Thoracic aorta (tissue), 2 donors: ENCODE data around the gene AKIRIN2. TPM values are rescaled to one million over a fixed set of nuclear protein-coding genes. Genes with fewer than 3 reads are reported as not detected.
A peak's percentile ranks its signal among the peaks of the same experiment; 100 is the strongest.
"Not testable (repeated sequence)": the region's sequence is repeated elsewhere in the genome, so short reads cannot be mapped to it uniquely, and the experiment has no call there.

Experiments
- ATAC-seq: fragments of 150-250 bp; one replicate; pipeline ENCODE4 v1.8.0; 2017; ENCODE audit warnings: low read depth; ENCODE audit not compliant: insufficient number of reproducible peaks, low FRiP score
- DNase-seq: peaks from one replicate; pipeline ENCODE4 v3.0.0-alpha.2; 2020; ENCODE audit warnings: low spot score
- H3K27ac ChIP-seq, 2 donors: fragments of 200-600 bp; sonication (generic); 1 replicate in 1 of 2; 2 replicates in 1 of 2; pipeline ENCODE4 v1.5.1; 2016; ENCODE audit warnings: mild to moderate bottlenecking in 2 of 2, moderate library complexity in 2 of 2
- H3K27me3 ChIP-seq: fragments of 200-600 bp; sonication (generic); replicated peaks from 2 replicates; pipeline ENCODE4 v1.6.0; 2016; ENCODE audit warnings: mild to moderate bottlenecking; ENCODE audit not compliant: insufficient read depth
- H3K36me3 ChIP-seq: fragments of 200-600 bp; sonication (generic); one replicate; pipeline ENCODE4 v1.5.1; 2016
- H3K4me1 ChIP-seq, 2 donors: fragments of 200-600 bp; sonication (generic); 1 replicate in 1 of 2; 2 replicates in 1 of 2; pipeline versions ENCODE4 v1.5.1 to v1.6.0; 2016; ENCODE audit warnings: low read depth in 2 of 2, mild to moderate bottlenecking in 1 of 2; ENCODE audit not compliant: control insufficient read depth in 1 of 2
- H3K4me3 ChIP-seq: fragments of 200-600 bp; sonication (generic); 2 replicates; pipeline ENCODE4 v1.5.1; 2016; ENCODE audit warnings: mild to moderate bottlenecking
- H3K9me3 ChIP-seq: fragments of 200-600 bp; sonication (generic); 2 replicates; pipeline ENCODE4 v1.5.1; 2016
- CTCF ChIP-seq: fragments of 200-600 bp; sonication (generic); IDR thresholded peaks from one replicate; pipeline ENCODE4 v1.5.1; 2019; ENCODE audit warnings: antibody characterized with exemption
- total RNA-seq, 2 donors: library from RNA; depleted of rRNA; stranded (reverse); fragments of >200 nt; gene quantifications; one replicate each; pipeline versions ENCODE4 v1.1.0 to v1.2.3, GENCODE V29; 2016

Gene AKIRIN2
- total RNA-seq, 2 donors from 2014 or later = 30.5 to 38.7 TPM

DNA sequence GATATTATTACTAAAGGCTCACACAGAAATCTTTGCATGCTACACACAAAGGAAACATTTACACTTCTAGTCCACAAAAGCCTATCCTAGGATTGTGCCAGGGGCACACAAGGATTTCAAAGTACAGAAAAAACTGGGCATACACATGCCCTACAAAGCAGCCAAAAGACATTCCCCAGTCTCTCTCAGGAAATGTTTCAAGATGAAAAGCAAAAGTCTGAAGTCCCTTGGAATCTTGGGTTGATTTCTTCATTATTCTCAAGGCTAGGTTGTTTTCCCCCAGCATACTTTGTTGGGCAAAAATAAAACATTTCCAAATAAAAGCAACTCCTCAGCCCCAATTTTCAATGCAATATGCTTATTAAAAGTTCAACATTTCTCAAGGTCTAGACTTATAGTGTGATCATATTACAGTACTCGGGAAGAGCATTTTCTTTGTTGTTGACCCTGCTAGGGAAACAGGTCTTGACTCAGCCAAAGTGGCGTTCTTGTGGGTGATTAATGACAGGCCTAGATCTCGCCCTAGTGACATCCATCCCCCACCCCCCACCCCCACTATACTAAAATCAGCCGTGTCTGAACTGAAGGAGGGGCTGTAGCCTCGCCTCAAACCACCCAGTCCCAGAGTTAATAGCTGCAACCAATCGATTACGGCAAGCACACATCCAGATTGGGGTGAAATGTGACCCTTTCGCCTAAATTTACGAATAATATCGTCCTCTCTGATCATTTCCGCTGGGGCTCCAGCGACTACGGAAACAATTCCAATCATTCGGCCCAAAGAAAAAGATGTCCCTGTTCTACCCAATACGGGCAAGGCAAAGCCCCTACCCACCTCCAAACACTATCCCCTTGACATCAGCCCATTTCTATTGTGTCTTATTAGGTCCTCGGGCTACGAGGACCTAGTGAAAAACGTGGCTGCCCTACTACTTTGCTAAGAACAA is 1.4 kb downstream of the AKIRIN2 start:
- no peak for DNase-seq
- no peaks in the 10 kb centered on the region for H3K9me3 ChIP-seq
- peaks cover 19 to 27% of the 10 kb centered on the region in 2 donors for H3K4me1 ChIP-seq
- no peaks in the 10 kb centered on the region for H3K27me3 ChIP-seq
- H3K27ac ChIP-seq = peak overlapping the region; percentile 96 to 98
- peak overlapping the region; percentile 97 for H3K4me3 ChIP-seq
- H3K36me3 ChIP-seq = no peaks in the 10 kb centered on the region
- TF ChIP-seq CTCF = no peak
- ATAC-seq = no peak

DNA sequence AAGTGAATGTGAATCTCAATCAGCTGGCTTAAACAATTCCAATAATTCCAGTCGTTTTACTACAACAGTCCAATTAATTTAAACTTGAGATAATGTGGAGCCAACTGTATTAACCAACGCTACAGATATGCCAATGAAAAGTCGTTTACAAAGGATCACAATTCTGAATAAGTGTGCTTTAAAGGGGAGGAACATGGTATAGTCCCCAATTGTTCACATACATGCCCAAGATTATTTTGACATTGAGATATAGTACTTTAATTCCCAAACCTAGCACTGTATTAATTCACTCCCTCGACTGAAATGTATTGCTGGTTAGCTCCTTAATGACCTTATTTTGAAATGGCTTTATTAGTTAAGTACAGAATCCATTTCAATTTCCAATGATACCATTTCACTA is 2.5 kb downstream of the AKIRIN2 start:
- Histone ChIP-seq H3K36me3 (no peaks in the 10 kb centered on the region), H3K4me1 (peaks cover 21 to 38% of the 10 kb centered on the region in 2 donors), H3K9me3 (no peaks in the 10 kb centered on the region), H3K27ac (no peak overlapping the region), H3K27me3 (no peaks in the 10 kb centered on the region), H3K4me3 (peak overlapping the region; percentile 97)
- no peak for DNase-seq
- TF ChIP-seq CTCF = no peak
- ATAC-seq = no peak

- Histone ChIP-seq H3K9me3 (no peaks in the 10 kb centered on the region), H3K4me3 (peak overlapping the region; percentile 97), H3K27ac (no peak overlapping the region), H3K4me1 (peaks cover 27 to 48% of the 10 kb centered on the region in 2 donors), H3K36me3 (no peaks in the 10 kb centered on the region), H3K27me3 (no peaks in the 10 kb centered on the region)
- TF ChIP-seq CTCF = no peak
- ATAC-seq (no peak), DNase-seq (no peak)
These were observed 3.5 kb downstream of the AKIRIN2 start for GRCh38 chr6:87698547-87699006.

DNA sequence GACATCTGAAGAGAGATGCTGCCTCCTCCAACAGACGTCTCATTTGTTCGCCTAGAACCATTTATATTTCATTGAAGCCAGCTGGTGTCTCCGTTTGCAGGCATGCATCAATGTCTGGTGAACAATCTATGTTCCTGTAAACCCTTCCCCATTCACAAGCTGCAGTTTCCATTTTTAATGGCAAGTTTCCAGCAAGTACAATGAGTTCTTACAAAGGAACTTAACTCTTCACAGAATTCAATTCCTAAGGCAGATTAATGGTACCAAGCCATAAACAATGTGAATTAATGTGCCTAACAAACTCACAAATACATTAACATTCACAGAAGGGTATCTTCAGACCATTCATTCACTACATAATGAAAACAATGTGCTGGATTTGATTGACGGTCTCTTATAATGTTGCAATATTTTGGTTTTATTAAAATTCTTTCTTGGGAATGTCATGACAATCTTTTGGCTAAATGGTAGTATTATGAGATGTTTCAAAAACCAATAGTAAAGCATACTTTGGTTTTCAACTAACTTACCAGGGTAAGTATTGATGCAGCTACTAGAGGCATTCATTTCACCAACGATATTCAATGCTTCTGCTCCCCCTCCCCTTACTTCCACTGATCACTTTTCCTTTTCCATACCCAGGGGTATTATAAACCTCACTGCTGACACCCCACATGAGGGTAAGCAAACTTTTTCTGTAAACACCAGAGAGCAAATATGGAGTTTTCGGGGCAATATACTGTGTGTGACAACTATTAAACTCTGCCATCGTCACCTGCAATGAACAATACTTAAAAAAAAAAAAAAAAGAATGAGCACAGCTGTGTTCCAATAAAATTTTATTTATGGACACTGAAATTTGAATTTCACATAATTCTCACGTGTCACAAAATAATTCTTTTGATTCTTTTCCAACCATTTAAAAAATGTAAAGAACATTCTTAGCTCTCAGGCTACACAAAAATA is 4.2 kb downstream of the AKIRIN2 start:
- Histone ChIP-seq H3K27me3 (no peaks in the 10 kb centered on the region), H3K4me3 (peak overlapping the region; percentile 97), H3K4me1 (peaks cover 27 to 53% of the 10 kb centered on the region in 2 donors), H3K27ac (peak overlapping the region in 1 of 2 donors; percentile 36), H3K36me3 (no peaks in the 10 kb centered on the region), H3K9me3 (no peaks in the 10 kb centered on the region)
- DNase-seq (no peak), ATAC-seq (no peak)
- no peak for TF ChIP-seq CTCF

DNA sequence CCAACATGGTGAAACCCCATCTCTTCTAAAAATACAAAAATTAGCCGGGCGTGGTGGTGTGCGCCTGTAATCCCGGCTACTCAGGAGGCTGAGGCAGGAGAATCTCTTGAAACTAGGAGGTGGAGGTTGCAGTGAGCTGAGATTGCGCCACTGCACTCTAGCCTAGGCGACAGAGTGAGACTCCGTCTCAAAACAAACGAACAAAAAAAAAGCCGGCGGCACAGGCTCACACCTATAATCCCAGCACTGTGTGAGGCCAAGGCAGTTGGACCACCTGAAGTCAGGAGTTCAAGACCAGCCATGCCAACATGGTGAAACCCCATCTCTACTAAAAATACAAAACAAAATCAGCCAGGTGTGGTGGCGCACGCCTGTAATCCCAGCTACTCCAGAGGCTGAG is 5.2 kb downstream of the AKIRIN2 start:
- ATAC-seq, DNase-seq, H3K4me3 ChIP-seq, H3K9me3 ChIP-seq, H3K27ac ChIP-seq, H3K36me3 ChIP-seq, H3K27me3 ChIP-seq: not testable (repeated sequence)
- peaks cover 31 to 62% of the 10 kb centered on the region in 2 donors for H3K4me1 ChIP-seq
